GM21717 (cell line): ENCODE data around the gene KCNA4.
A peak's percentile ranks its signal among the peaks of the same experiment; 100 is the strongest.
"Not testable (repeated sequence)": the region's sequence is repeated elsewhere in the genome, so short reads cannot be mapped to it uniquely, and the experiment has no call there.

Experiments
- ATAC-seq: cut with Tn5 transposase; IDR thresholded peaks from one replicate; pipeline ENCODE4 v1.9.1; 2021; ENCODE audit warnings: mild to moderate bottlenecking, moderate library complexity; ENCODE audit not compliant: unreplicated experiment

The KCNA4 gene

DNA sequence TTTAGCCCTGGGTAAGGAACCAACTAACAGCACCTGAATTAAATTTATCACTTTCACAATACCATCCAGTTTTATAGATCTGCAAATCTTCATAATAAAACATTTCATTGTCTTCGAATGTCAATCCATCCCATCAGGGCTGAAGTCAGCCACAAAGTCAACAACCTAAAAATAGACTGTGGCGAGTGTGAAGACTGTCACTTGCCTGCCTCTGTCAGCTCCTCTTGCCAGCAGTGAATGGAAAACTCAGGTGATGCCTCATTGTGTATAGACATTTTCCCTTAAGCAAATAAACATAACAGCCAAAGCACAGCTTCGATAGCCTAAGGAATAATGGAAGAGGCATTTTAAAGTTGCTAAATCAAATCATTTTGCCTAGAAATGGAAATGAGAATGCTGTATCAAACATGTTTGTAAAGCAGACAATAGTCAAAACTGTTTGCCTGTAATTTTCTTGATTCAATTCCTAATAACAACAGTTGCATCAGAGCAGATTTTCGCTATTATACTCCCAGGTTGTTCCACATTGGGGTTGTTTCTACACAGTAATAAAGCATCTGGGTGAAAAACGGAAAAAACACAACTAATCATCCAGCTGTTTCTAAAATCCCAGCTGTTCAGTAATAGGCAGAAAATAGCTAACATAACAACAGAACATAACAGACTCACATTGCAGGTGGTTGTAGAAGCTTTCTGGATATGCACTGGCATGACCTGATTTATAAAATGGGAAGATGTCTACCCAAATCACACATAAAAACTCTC, 15.7 kb downstream of the KCNA4 start:
- no peak for ATAC-seq

GRCh38 chr11:29996016-29996415, 20.8 kb downstream of the KCNA4 start:
- peak; percentile 56 for ATAC-seq

DNA sequence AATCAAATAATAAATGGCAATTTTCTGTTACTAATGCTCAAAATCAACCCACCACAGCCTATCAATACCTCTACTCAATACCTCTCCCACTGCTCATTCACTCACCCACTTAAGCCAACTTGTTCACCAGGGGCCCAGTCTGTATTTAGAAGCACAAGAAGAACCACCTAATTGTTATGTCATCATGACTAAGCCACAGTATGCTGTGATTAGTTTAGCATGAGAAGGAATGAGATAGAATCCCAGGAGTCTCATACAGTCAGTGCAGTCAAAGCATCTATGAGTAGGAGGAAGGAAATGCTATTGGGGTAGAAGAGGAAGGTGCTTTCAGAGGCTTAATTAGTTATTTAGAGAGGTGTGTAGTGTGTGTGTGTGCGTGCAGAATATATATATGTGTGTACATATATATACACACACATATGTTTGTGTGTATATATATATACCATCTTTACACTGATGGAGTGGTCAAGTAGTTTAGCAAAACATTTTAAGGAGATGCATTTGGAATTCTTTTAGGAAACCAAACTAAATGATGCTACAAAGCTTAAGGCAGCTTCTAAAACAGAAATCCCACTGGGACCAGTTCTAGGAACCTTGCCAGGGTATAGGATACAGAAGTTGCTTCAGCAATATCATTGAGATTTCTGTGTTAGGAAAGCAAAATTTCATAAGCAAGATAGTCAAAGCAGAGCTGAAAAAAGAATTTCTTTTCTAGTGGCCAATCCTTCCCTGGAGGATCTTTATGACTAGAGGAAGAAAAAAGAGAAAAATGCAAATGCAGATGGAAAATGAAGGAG, 27.5 kb downstream of the KCNA4 start:
- no peak for ATAC-seq

DNA sequence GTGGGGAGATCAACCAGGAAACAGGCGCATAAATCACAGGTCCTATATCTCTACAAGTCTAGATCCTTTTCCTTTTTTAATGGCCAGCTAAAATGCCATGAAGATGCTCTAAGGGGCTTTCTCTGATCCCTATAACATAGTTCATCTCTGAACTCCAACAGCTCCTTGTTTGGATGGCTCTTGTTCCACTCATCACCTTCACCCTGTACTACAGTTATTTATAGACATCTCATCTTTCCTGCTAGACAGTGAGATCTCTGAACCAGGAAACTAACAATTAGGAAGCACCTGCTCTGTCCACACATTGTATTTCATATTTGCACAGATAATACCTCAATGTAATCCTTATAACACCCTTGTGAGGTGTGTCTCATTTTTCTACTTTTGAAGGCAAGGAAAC, 31.6 kb downstream of the KCNA4 start:
- ATAC-seq: no peak

DNA sequence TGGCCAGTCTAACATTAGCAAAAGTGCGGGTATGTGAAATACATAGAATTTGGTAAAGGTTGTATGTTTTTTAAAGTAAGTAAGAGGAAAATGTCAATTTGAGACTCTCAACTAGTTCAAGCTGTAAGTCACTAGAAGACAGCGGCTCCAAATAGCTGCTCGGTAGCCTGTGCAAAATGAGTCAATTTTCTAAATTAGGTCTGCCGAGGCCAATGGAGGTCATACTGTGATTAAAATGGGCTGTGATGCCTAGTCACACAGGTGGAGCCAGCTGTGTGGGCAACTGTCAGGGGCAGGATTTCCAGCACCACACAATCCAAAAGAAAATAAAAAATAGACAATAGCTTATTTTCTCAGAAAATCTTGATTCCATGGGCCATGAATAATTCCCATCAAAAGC, 32.3 kb downstream of the KCNA4 start:
- no peak for ATAC-seq

DNA sequence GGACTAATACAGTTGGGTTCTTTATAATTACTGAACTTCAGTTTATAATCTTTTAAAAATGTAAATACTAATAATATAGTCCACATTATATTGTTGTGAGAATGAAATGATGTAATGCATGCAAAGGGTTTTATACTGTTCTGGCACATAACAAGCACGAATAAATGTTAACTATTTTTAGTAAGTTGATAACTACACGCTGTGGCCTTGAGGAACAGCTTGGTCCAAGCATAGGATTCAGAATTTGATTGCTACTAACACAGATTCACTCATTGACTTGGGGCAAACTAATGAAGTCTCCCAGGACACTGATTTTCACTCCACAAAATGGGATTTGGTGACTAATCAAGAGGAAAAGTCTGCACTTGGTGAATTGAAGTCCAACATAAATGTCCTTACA, 38.3 kb downstream of the KCNA4 start:
- ATAC-seq: no peak

GRCh38 chr11:29975580-29975979, 41.2 kb downstream of the KCNA4 start:
- not testable (repeated sequence) for ATAC-seq

DNA sequence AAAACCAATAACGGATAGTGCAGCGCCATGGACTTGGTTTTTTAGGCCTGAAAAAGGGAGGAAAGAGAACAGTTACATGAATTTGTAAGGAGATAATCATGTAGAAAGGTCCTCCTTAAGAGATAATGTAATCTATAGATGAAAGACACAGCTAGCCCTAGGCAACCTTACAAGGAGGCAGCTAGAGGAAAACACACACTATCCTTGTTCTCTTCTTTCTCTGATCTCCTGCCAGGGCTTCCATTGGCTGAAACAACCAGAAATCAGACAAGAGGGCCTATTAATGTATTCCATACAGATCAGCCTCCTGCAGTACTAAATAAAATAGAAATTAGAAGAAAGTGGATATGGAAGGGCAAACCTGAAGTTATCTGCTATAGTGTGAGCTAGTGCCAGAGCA, 53.0 kb downstream of the KCNA4 start:
- no peak for ATAC-seq

- ATAC-seq: no peak
These were observed 53.8 kb downstream of the KCNA4 start for GRCh38 chr11:29963036-29963435.

DNA sequence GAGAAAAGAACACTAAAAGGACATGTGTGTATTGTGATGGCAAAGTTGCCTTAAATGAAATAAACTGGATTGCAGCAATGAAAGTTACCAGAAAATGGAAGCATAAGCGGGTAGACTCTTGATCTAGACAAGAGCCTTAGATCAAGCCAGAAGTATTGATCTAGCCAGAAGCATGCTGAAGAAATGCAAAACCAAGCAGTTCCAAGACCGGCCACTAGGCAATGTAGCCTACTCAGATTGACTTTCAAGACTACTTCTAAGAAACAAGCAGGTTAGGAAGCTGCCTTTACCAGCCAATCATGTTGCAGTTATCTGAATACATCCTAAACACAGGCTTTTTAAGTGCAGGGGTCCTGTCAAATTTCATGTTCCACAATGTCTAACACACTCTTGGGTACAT, 54.6 kb downstream of the KCNA4 start:
- peak; percentile 66 for ATAC-seq
